ENCODE data around the gene CYP1A1.
"Not testable (repeated sequence)": the region's sequence is repeated elsewhere in the genome, so short reads cannot be mapped to it uniquely, and the experiment has no call there.

Gene CYP1A1

GRCh38 chr15:74754593-74755215 lies 29.4 kb upstream of the CYP1A1 start:
- Histone ChIP-seq H3K4me1 (ENCODE audit: control insufficient read depth, insufficient read depth, low read length) (no peaks in the 10 kb centered on the region), H3K9ac (ENCODE audit: low read length) (no peak overlapping the region), H3K36me3 (ENCODE audit: control insufficient read depth, insufficient read depth, low read length) (no peaks in the 10 kb centered on the region), H3K27me3 (ENCODE audit: control insufficient read depth, insufficient read depth, low read length) (no peaks in the 10 kb centered on the region), H3K27ac (ENCODE audit: low read depth, low read length) (no peak overlapping the region), H3K4me3 (ENCODE audit: low read length) (no peak overlapping the region)

- H3K27ac ChIP-seq (ENCODE audit: low read depth, low read length): no peak overlapping the region
- H3K9ac ChIP-seq (ENCODE audit: low read length): no peak overlapping the region
- no peaks in the 10 kb centered on the region for H3K27me3 ChIP-seq (ENCODE audit: control insufficient read depth, insufficient read depth, low read length)
- H3K4me3 ChIP-seq (ENCODE audit: low read length): no peak overlapping the region
- no peaks in the 10 kb centered on the region for H3K36me3 ChIP-seq (ENCODE audit: control insufficient read depth, insufficient read depth, low read length)
- no peaks in the 10 kb centered on the region for H3K4me1 ChIP-seq (ENCODE audit: control insufficient read depth, insufficient read depth, low read length)
Measured at GRCh38 chr15:74752531-74752930, 27.2 kb upstream of the CYP1A1 start.

- no peak overlapping the region for H3K9ac ChIP-seq (ENCODE audit: low read length)
- H3K4me3 ChIP-seq (ENCODE audit: low read length): no peak overlapping the region
- no peak overlapping the region for H3K27ac ChIP-seq (ENCODE audit: low read depth, low read length)
- H3K36me3 ChIP-seq (ENCODE audit: control insufficient read depth, insufficient read depth, low read length): no peaks in the 10 kb centered on the region
- H3K4me1 ChIP-seq (ENCODE audit: control insufficient read depth, insufficient read depth, low read length): no peaks in the 10 kb centered on the region
- H3K27me3 ChIP-seq (ENCODE audit: control insufficient read depth, insufficient read depth, low read length): no peaks in the 10 kb centered on the region
Measured at GRCh38 chr15:74752011-74752410, 26.7 kb upstream of the CYP1A1 start.

- no peak overlapping the region for H3K9ac ChIP-seq (ENCODE audit: low read length)
- no peaks in the 10 kb centered on the region for H3K4me1 ChIP-seq (ENCODE audit: control insufficient read depth, insufficient read depth, low read length)
- H3K27ac ChIP-seq (ENCODE audit: low read depth, low read length): no peak overlapping the region
- H3K27me3 ChIP-seq (ENCODE audit: control insufficient read depth, insufficient read depth, low read length): no peaks in the 10 kb centered on the region
- H3K36me3 ChIP-seq (ENCODE audit: control insufficient read depth, insufficient read depth, low read length): no peaks in the 10 kb centered on the region
- H3K4me3 ChIP-seq (ENCODE audit: low read length): no peak overlapping the region
Measured at GRCh38 chr15:74750751-74751150, 25.4 kb upstream of the CYP1A1 start.

- Histone ChIP-seq H3K27me3 (ENCODE audit: control insufficient read depth, insufficient read depth, low read length) (no peaks in the 10 kb centered on the region), H3K27ac (ENCODE audit: low read depth, low read length) (no peak overlapping the region), H3K36me3 (ENCODE audit: control insufficient read depth, insufficient read depth, low read length) (no peaks in the 10 kb centered on the region), H3K9ac (ENCODE audit: low read length) (no peak overlapping the region), H3K4me3 (ENCODE audit: low read length) (no peak overlapping the region), H3K4me1 (ENCODE audit: control insufficient read depth, insufficient read depth, low read length) (no peaks in the 10 kb centered on the region)
Measured at GRCh38 chr15:74749832-74750231, 24.5 kb upstream of the CYP1A1 start.

- Histone ChIP-seq H3K4me1 (ENCODE audit: control insufficient read depth, insufficient read depth, low read length) (no peaks in the 10 kb centered on the region), H3K27ac (ENCODE audit: low read depth, low read length) (no peak within 1 kb of the TSS), H3K27me3 (ENCODE audit: control insufficient read depth, insufficient read depth, low read length) (no peaks in the 10 kb centered on the region), H3K4me3 (ENCODE audit: low read length) (no peak within 1 kb of the TSS), H3K9ac (ENCODE audit: low read length) (no peak within 1 kb of the TSS), H3K36me3 (ENCODE audit: control insufficient read depth, insufficient read depth, low read length) (no peaks in the 10 kb centered on the region)
Measured at GRCh38 chr15:74748322-74748946, 23.1 kb upstream of the CYP1A1 start, which contains the start of gene CYP1A2. CYP1A2 (plus strand) TSS chr15:74748845; CDS start chr15:74749739, 894 bp downstream.

- Histone ChIP-seq H3K4me3 (ENCODE audit: low read length) (no peak overlapping the region), H3K36me3 (ENCODE audit: control insufficient read depth, insufficient read depth, low read length) (no peaks in the 10 kb centered on the region), H3K27me3 (ENCODE audit: control insufficient read depth, insufficient read depth, low read length) (no peaks in the 10 kb centered on the region)
Measured at GRCh38 chr15:74746389-74746788, 21.1 kb upstream of the CYP1A1 start.

GRCh38 chr15:74742422-74742821 lies 17.1 kb upstream of the CYP1A1 start:
- Histone ChIP-seq H3K4me3 (ENCODE audit: low read length) (no peak overlapping the region), H3K36me3 (ENCODE audit: control insufficient read depth, insufficient read depth, low read length) (no peaks in the 10 kb centered on the region), H3K4me1 (ENCODE audit: control insufficient read depth, insufficient read depth, low read length) (no peaks in the 10 kb centered on the region), H3K9ac (ENCODE audit: low read length) (no peak overlapping the region), H3K27me3 (ENCODE audit: control insufficient read depth, insufficient read depth, low read length) (no peaks in the 10 kb centered on the region), H3K27ac (ENCODE audit: low read depth, low read length) (no peak overlapping the region)

More at GRCh38 chr15:74746389-74746788, 21.1 kb upstream of the CYP1A1 start:
- Histone ChIP-seq H3K4me1 (ENCODE audit: control insufficient read depth, insufficient read depth, low read length) (no peaks in the 10 kb centered on the region), H3K9ac (ENCODE audit: low read length) (no peak overlapping the region), H3K27ac (ENCODE audit: low read depth, low read length) (no peak overlapping the region)

- not testable (repeated sequence) for H3K27me3 ChIP-seq (ENCODE audit: control insufficient read depth, insufficient read depth, low read length); H3K4me1 ChIP-seq (ENCODE audit: control insufficient read depth, insufficient read depth, low read length); H3K36me3 ChIP-seq (ENCODE audit: control insufficient read depth, insufficient read depth, low read length); H3K27ac ChIP-seq (ENCODE audit: low read depth, low read length); H3K4me3 ChIP-seq (ENCODE audit: low read length); H3K9ac ChIP-seq (ENCODE audit: low read length)
Measured at GRCh38 chr15:74738239-74738638, 12.9 kb upstream of the CYP1A1 start.

GRCh38 chr15:74735305-74735704 lies 10.0 kb upstream of the CYP1A1 start:
- Histone ChIP-seq H3K36me3 (ENCODE audit: control insufficient read depth, insufficient read depth, low read length) (no peaks in the 10 kb centered on the region), H3K9ac (ENCODE audit: low read length) (no peak overlapping the region), H3K4me1 (ENCODE audit: control insufficient read depth, insufficient read depth, low read length) (no peaks in the 10 kb centered on the region), H3K4me3 (ENCODE audit: low read length) (no peak overlapping the region), H3K27ac (ENCODE audit: low read depth, low read length) (no peak overlapping the region), H3K27me3 (ENCODE audit: control insufficient read depth, insufficient read depth, low read length) (peaks cover 8% of the 10 kb centered on the region)

- no peaks in the 10 kb centered on the region for H3K36me3 ChIP-seq (ENCODE audit: control insufficient read depth, insufficient read depth, low read length)
- H3K4me1 ChIP-seq (ENCODE audit: control insufficient read depth, insufficient read depth, low read length): no peaks in the 10 kb centered on the region
- no peak overlapping the region for H3K27ac ChIP-seq (ENCODE audit: low read depth, low read length)
- H3K27me3 ChIP-seq (ENCODE audit: control insufficient read depth, insufficient read depth, low read length): peaks cover 8% of the 10 kb centered on the region
- no peak overlapping the region for H3K4me3 ChIP-seq (ENCODE audit: low read length)
- no peak overlapping the region for H3K9ac ChIP-seq (ENCODE audit: low read length)
Measured at GRCh38 chr15:74733269-74733668, 7.9 kb upstream of the CYP1A1 start.

GRCh38 chr15:74732846-74733245 lies 7.5 kb upstream of the CYP1A1 start:
- no peaks in the 10 kb centered on the region for H3K4me1 ChIP-seq (ENCODE audit: control insufficient read depth, insufficient read depth, low read length)

More at GRCh38 chr15:74732846-74733245, 7.5 kb upstream of the CYP1A1 start:
- Histone ChIP-seq H3K27ac (ENCODE audit: low read depth, low read length) (no peak overlapping the region), H3K9ac (ENCODE audit: low read length) (no peak overlapping the region), H3K4me3 (ENCODE audit: low read length) (no peak overlapping the region), H3K27me3 (ENCODE audit: control insufficient read depth, insufficient read depth, low read length) (peaks cover 8% of the 10 kb centered on the region), H3K36me3 (ENCODE audit: control insufficient read depth, insufficient read depth, low read length) (no peaks in the 10 kb centered on the region)
